PC-9 (cell line): ENCODE data around the gene ADAM23. TPM values are rescaled to one million over a fixed set of nuclear protein-coding genes. Genes with fewer than 3 reads are reported as not detected.

ENCODE experiments used
- BruUV-seq: library from RNA; stranded (reverse); fragments of 400-500 nt; replicated peaks from 2 replicates; lab custom pipeline; 2021; lab: Mats Ljungman, UMichigan
- CTCF ChIA-PET: fragments of 300-600 bp; sonication (Branson Sonifier 250); formaldehyde crosslinking; loops from one replicate; lab custom pipeline; 2022; ENCODE audit warnings: antibody characterized with exemption; lab: Charles Lee
- POLR2A ChIA-PET: fragments of 300-600 bp; sonication (Branson Sonifier 250); formaldehyde crosslinking; loops from one replicate; lab custom pipeline; 2022; ENCODE audit warnings: antibody characterized with exemption; ENCODE audit not compliant: unreplicated experiment; lab: Charles Lee
- DNase-seq, 2 experiments: peaks; one replicate each; pipeline versions ENCODE4 v3.0.0 to v3.0.0-alpha.2; 2015 to 2022; ENCODE audit warnings: mixed read lengths in 1 of 2
- H2AFZ ChIP-seq: fragments of 200-600 bp; sonication (generic); 2 replicates; pipeline ENCODE4 v1.8.1; 2017; ENCODE audit warnings: antibody characterized with exemption
- H3F3A ChIP-seq: fragments of 200-600 bp; sonication (generic); 2 replicates; pipeline ENCODE4 v1.8.1; 2017; ENCODE audit warnings: antibody characterized with exemption, mild to moderate bottlenecking, low read depth; ENCODE audit not compliant: insufficient read depth
- H3K27ac ChIP-seq: fragments of 200-600 bp; sonication (generic); 2 replicates; pipeline ENCODE4 v1.6.1; 2016; ENCODE audit warnings: mixed run types
- H3K27me3 ChIP-seq: fragments of 200-600 bp; sonication (generic); 2 replicates; pipeline ENCODE4 v1.6.1; 2016; ENCODE audit warnings: low read depth, mixed run types; ENCODE audit not compliant: insufficient read depth
- H3K36me3 ChIP-seq: fragments of 200-600 bp; sonication (generic); 2 replicates; pipeline ENCODE4 v1.6.1; 2016; ENCODE audit warnings: low read depth, mixed run types
- H3K4me1 ChIP-seq: fragments of 200-600 bp; sonication (generic); replicated peaks from 2 replicates; pipeline ENCODE4 v1.6.1; 2016; ENCODE audit warnings: mixed run types; ENCODE audit not compliant: insufficient read depth
- H3K4me2 ChIP-seq: fragments of 200-600 bp; sonication (generic); 2 replicates; pipeline ENCODE4 v1.6.1; 2017; ENCODE audit warnings: mixed run types
- H3K4me3 ChIP-seq: fragments of 200-600 bp; sonication (generic); 2 replicates; pipeline ENCODE4 v1.6.1; 2016; ENCODE audit warnings: mixed run types
- H3K79me2 ChIP-seq: fragments of 200-600 bp; sonication (generic); 2 replicates; pipeline ENCODE4 v1.6.1; 2017; ENCODE audit warnings: low read depth, mixed run types
- H3K9me2 ChIP-seq: fragments of 200-600 bp; sonication (generic); 2 replicates; pipeline ENCODE4 v1.8.1; 2017; ENCODE audit warnings: mild to moderate bottlenecking; ENCODE audit not compliant: insufficient read depth
- H3K9me3 ChIP-seq: fragments of 200-600 bp; sonication (generic); 2 replicates; pipeline ENCODE4 v1.8.1; 2016; ENCODE audit warnings: low read depth; ENCODE audit not compliant: insufficient read depth
- H4K20me1 ChIP-seq: fragments of 200-600 bp; sonication (generic); 2 replicates; pipeline ENCODE4 v1.8.1; 2017; ENCODE audit not compliant: insufficient read depth
- CTCF ChIP-seq: fragments of 200-600 bp; sonication (generic); conservative IDR thresholded peaks from 2 replicates; pipeline ENCODE4 v1.6.1; 2017; ENCODE audit warnings: mixed run types, antibody characterized with exemption, mild to moderate bottlenecking, moderate library complexity
- EZH2 ChIP-seq: fragments of 200-600 bp; sonication (generic); IDR thresholded peaks from 2 replicates; pipeline ENCODE4 v1.8.0; 2017; ENCODE audit warnings: antibody characterized with exemption, low read depth
- intact Hi-C: fragments of 100-400 bp; cut with micrococcal nuclease; formaldehyde crosslinking; loops from one replicate; pipeline ENCODE4 v1.10.0; 2022; ENCODE audit not compliant: unreplicated experiment
- total RNA-seq: library from RNA; stranded (reverse); gene quantifications from 2 replicates; pipeline ENCODE4 v1.2.3, GENCODE V29; 2021

ADAM23 gene
- total RNA-seq, 1 experiment from 2014 or later, result 12.0 TPM

- Histone ChIP-seq H3K4me3 (no peak overlapping the region), H3K9me3 (no peaks in the 10 kb centered on the region), H3F3A (no peaks in the 10 kb centered on the region), H3K79me2 (no peaks in the 10 kb centered on the region), H3K36me3 (no peaks in the 10 kb centered on the region), H3K4me1 (no peaks in the 10 kb centered on the region), H3K27me3 (no peaks in the 10 kb centered on the region), H3K4me2 (no peak overlapping the region), H4K20me1 (no peaks in the 10 kb centered on the region), H2AFZ (no peak overlapping the region), H3K9me2 (no peaks in the 10 kb centered on the region), H3K27ac (no peak overlapping the region)
- BruUV-seq, result no TSS peak
- intact Hi-C loops, result no loop called here
- CTCF ChIA-PET, result interaction anchor here (0.5 kb wide), 1 partner anchor 39 kb away, joined by 9 read pairs; no protein-coding TSS in a partner anchor
- DNase-seq, result no peak
- POLR2A ChIA-PET, result no interaction called here
- TF ChIP-seq CTCF (no peak), EZH2 (no peak)
These were observed 184.3 kb downstream of the ADAM23 start for GRCh38 chr2:206627632-206628031.

GRCh38 chr2:206631340-206631739 lies 188.0 kb downstream of the ADAM23 start:
- POLR2A ChIA-PET, result no interaction called here
- Histone ChIP-seq H4K20me1 (no peaks in the 10 kb centered on the region), H3K36me3 (no peaks in the 10 kb centered on the region), H3K4me1 (peaks cover 13% of the 10 kb centered on the region; the same call in 1 of the 2 replicates), H3K27ac (no peak overlapping the region), H3K9me3 (no peaks in the 10 kb centered on the region), H3K9me2 (no peaks in the 10 kb centered on the region), H3K4me2 (no peak overlapping the region), H3F3A (no peaks in the 10 kb centered on the region), H2AFZ (no peak overlapping the region), H3K79me2 (no peaks in the 10 kb centered on the region), H3K4me3 (no peak overlapping the region), H3K27me3 (no peaks in the 10 kb centered on the region)
- DNase-seq, result no peak
- CTCF ChIA-PET, result no interaction called here
- no TSS peak for BruUV-seq
- intact Hi-C loops, result no loop called here
- no peak for TF ChIP-seq EZH2
- no peak for TF ChIP-seq CTCF

- no peaks in the 10 kb centered on the region for H3K9me2 ChIP-seq
- no peak overlapping the region for H3K4me3 ChIP-seq
- no peak overlapping the region for H3K27ac ChIP-seq
- no peak overlapping the region for H3K4me2 ChIP-seq
- no TSS peak for BruUV-seq
- TF ChIP-seq EZH2 (no peak), CTCF (no peak)
- POLR2A ChIA-PET, result no interaction called here
- H3K9me3 ChIP-seq, result no peaks in the 10 kb centered on the region
- H3K4me1 ChIP-seq, result peaks cover 24% of the 10 kb centered on the region
- CTCF ChIA-PET, result no interaction called here
- H3K36me3 ChIP-seq, result no peaks in the 10 kb centered on the region
- H3K79me2 ChIP-seq, result no peaks in the 10 kb centered on the region
- H2AFZ ChIP-seq, result no peak overlapping the region
- DNase-seq, result no peak
- H3F3A ChIP-seq, result no peaks in the 10 kb centered on the region
- intact Hi-C loops, result no loop called here
- no peaks in the 10 kb centered on the region for H4K20me1 ChIP-seq
- H3K27me3 ChIP-seq, result no peaks in the 10 kb centered on the region
These were observed 191.7 kb downstream of the ADAM23 start for GRCh38 chr2:206635015-206635414.
